Measurements from ENCODE around the gene SOCS6.

The SOCS6 gene

GRCh38 chr18:70322385-70322784 is 33.5 kb downstream of the SOCS6 start:
- no peak for TF ChIP-seq CTCF (IDR thresholded peaks at IDR 0.05; ENCODE audit: low read depth, low read length)
- no peak for DNase-seq (ENCODE audit: low read depth in 2 of 2)
- H3K4me3 ChIP-seq (replicated peaks in 1 of 2; ENCODE audit: low read depth in 2 of 2, low read length in 2 of 2) = no peak overlapping the region

GRCh38 chr18:70322928-70323327 is 34.1 kb downstream of the SOCS6 start:
- DNase-seq (ENCODE audit: low read depth in 2 of 2) = peak; percentile 43 to 50
- no peak for TF ChIP-seq CTCF (IDR thresholded peaks at IDR 0.05; ENCODE audit: low read depth, low read length)
- H3K4me3 ChIP-seq (replicated peaks in 1 of 2; ENCODE audit: low read depth in 2 of 2, low read length in 2 of 2) = no peak overlapping the region

- DNase-seq (ENCODE audit: low read depth in 2 of 2) = no peak
- no peak for TF ChIP-seq CTCF (IDR thresholded peaks at IDR 0.05; ENCODE audit: low read depth, low read length)
- H3K4me3 ChIP-seq (replicated peaks in 1 of 2; ENCODE audit: low read depth in 2 of 2, low read length in 2 of 2) = no peak overlapping the region
Measured at GRCh38 chr18:70324897-70325296, 36.1 kb downstream of the SOCS6 start.

GRCh38 chr18:70326255-70326654 is 37.4 kb downstream of the SOCS6 start:
- TF ChIP-seq CTCF (IDR thresholded peaks at IDR 0.05; ENCODE audit: low read depth, low read length) = no peak
- H3K4me3 ChIP-seq (replicated peaks in 1 of 2; ENCODE audit: low read depth in 2 of 2, low read length in 2 of 2) = no peak overlapping the region
- no peak for DNase-seq (ENCODE audit: low read depth in 2 of 2)

GRCh38 chr18:70328169-70328568 is 39.3 kb downstream of the SOCS6 start:
- TF ChIP-seq CTCF (IDR thresholded peaks at IDR 0.05; ENCODE audit: low read depth, low read length) = no peak
- H3K4me3 ChIP-seq (replicated peaks in 1 of 2; ENCODE audit: low read depth in 2 of 2, low read length in 2 of 2) = no peak overlapping the region
- no peak for DNase-seq (ENCODE audit: low read depth in 2 of 2)

GRCh38 chr18:70329071-70329470 is 40.2 kb downstream of the SOCS6 start:
- no peak for TF ChIP-seq CTCF (IDR thresholded peaks at IDR 0.05; ENCODE audit: low read depth, low read length)
- peak; percentile 18 to 31 for DNase-seq (ENCODE audit: low read depth in 2 of 2)
- H3K4me3 ChIP-seq (replicated peaks in 1 of 2; ENCODE audit: low read depth in 2 of 2, low read length in 2 of 2) = no peak overlapping the region

- no peak for DNase-seq (ENCODE audit: low read depth in 2 of 2)
- TF ChIP-seq CTCF (IDR thresholded peaks at IDR 0.05; ENCODE audit: low read depth, low read length) = no peak
- H3K4me3 ChIP-seq (replicated peaks in 1 of 2; ENCODE audit: low read depth in 2 of 2, low read length in 2 of 2) = no peak overlapping the region
Measured at GRCh38 chr18:70330887-70331286, 42.0 kb downstream of the SOCS6 start.
